ENCODE measurements around the gene CACNB2.

Gene CACNB2

DNA sequence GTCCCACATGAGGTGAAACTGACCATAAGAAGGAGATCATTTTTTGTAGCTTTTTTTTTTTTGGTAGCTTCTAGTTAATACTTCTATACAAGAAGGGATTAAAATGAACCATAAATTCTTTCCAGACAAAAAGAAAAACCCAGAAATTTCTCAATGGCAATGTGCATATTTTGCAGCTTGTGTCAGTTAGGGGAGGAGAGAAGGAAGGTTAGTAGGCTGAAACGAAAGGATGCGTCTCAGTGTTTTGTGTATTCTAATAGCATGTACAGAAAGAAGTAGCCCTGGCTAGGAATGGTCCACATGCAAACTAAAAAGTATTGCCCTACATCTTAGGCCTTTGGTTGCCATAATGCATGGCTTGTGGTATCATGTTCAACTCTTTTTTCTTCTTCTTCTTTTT, 90.6 kb downstream of the CACNB2 start:
- H3K4me1 ChIP-seq (ENCODE audit: control insufficient read depth, low read length), result no peaks in the 10 kb centered on the region
- no peaks in the 10 kb centered on the region for H3K9me2 ChIP-seq (replicated peaks; ENCODE audit: control insufficient read depth, low read length)
- no peak overlapping the region for H3K4me2 ChIP-seq (ENCODE audit: low read length)
- H3K36me3 ChIP-seq (ENCODE audit: control insufficient read depth, low read length), result no peaks in the 10 kb centered on the region
- no peak overlapping the region for H3K27ac ChIP-seq (ENCODE audit: low read depth, low read length)
- H3K4me3 ChIP-seq (ENCODE audit: low read length), result no peak overlapping the region
- no peak for TF ChIP-seq EZH2phosphoT487 (IDR thresholded peaks at IDR 0.05; ENCODE audit: borderline replicate concordance, low read length)
- TF ChIP-seq, protein P1, sequence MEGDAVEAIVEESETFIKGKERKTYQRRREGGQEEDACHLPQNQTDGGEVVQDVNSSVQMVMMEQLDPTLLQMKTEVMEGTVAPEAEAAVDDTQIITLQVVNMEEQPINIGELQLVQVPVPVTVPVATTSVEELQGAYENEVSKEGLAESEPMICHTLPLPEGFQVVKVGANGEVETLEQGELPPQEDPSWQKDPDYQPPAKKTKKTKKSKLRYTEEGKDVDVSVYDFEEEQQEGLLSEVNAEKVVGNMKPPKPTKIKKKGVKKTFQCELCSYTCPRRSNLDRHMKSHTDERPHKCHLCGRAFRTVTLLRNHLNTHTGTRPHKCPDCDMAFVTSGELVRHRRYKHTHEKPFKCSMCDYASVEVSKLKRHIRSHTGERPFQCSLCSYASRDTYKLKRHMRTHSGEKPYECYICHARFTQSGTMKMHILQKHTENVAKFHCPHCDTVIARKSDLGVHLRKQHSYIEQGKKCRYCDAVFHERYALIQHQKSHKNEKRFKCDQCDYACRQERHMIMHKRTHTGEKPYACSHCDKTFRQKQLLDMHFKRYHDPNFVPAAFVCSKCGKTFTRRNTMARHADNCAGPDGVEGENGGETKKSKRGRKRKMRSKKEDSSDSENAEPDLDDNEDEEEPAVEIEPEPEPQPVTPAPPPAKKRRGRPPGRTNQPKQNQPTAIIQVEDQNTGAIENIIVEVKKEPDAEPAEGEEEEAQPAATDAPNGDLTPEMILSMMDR (IDR thresholded peaks at IDR 0.05; ENCODE audit: low read depth, low read length, poor library complexity, severe bottlenecking), result no peak
- H3F3A ChIP-seq (ENCODE audit: control insufficient read depth, insufficient read depth), result no peaks in the 10 kb centered on the region
- no peaks in the 10 kb centered on the region for H3K79me2 ChIP-seq (ENCODE audit: control insufficient read depth, low read length)
- 0 out of 2 replicates have a peak, but pooled peaks cover 5% of the 10 kb centered on the region for H3K27me3 ChIP-seq (ENCODE audit: control insufficient read depth, low read length)
- H4K20me1 ChIP-seq (ENCODE audit: control insufficient read depth, insufficient read depth, low read depth, low read length), result no peaks in the 10 kb centered on the region
- no peaks in the 10 kb centered on the region for H3K9me3 ChIP-seq (ENCODE audit: control insufficient read depth, insufficient read depth, low read length)

DNA sequence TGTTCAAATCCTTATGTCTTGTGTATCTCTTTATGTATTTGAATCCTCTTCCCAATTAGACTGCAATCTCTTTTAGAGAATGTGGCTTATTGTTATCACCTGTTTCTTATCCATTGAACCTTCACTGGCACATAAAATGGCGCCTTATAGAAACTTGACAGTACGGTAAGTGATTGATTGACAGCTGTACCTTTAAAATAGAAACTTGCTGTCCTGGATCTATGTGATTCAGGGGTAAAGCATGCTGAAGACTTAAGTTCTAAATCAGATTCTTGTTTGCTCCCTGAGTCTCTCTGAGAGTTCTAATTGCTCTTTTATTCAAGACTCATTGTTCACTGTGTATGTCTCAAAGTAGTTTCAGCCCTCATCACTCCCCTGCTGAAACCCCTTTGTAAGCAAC, 91.3 kb downstream of the CACNB2 start:
- Histone ChIP-seq H3K4me1 (ENCODE audit: control insufficient read depth, low read length) (no peaks in the 10 kb centered on the region), H3K9me3 (ENCODE audit: control insufficient read depth, insufficient read depth, low read length) (no peaks in the 10 kb centered on the region), H3K79me2 (ENCODE audit: control insufficient read depth, low read length) (no peaks in the 10 kb centered on the region), H4K20me1 (ENCODE audit: control insufficient read depth, insufficient read depth, low read depth, low read length) (no peaks in the 10 kb centered on the region), H3K27ac (ENCODE audit: low read depth, low read length) (no peak overlapping the region), H3K27me3 (ENCODE audit: control insufficient read depth, low read length) (0 out of 2 replicates have a peak, but pooled peaks cover 5% of the 10 kb centered on the region), H3K4me3 (ENCODE audit: low read length) (no peak overlapping the region), H3F3A (ENCODE audit: control insufficient read depth, insufficient read depth) (no peaks in the 10 kb centered on the region), H3K36me3 (ENCODE audit: control insufficient read depth, low read length) (no peaks in the 10 kb centered on the region), H3K9me2 (replicated peaks; ENCODE audit: control insufficient read depth, low read length) (no peaks in the 10 kb centered on the region), H3K4me2 (ENCODE audit: low read length) (no peak overlapping the region)
- no peak for TF ChIP-seq EZH2phosphoT487 (IDR thresholded peaks at IDR 0.05; ENCODE audit: borderline replicate concordance, low read length)
- TF ChIP-seq, protein P1 (IDR thresholded peaks at IDR 0.05; ENCODE audit: low read depth, low read length, poor library complexity, severe bottlenecking), result no peak

DNA sequence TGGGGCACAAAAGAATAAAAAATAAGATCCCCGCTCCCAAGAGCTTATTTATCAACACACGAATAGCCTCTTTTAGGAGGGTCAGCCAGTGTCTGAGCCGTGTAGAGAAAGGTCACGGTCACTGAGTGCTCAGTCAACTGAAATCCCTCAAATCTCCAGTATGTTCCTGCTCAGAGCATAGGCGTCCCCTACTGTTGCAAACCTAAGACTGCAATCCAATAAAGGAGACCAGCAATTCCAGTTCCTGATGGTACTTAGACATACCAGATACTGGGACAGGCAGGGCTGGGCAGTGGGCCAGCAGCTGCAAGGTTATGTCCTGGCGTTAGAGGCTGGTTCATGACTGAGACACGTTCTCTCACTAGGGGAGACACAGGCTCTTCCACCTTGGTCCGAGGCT, 93.6 kb downstream of the CACNB2 start:
- Histone ChIP-seq H3K4me3 (ENCODE audit: low read length) (no peak overlapping the region), H4K20me1 (ENCODE audit: control insufficient read depth, insufficient read depth, low read depth, low read length) (no peaks in the 10 kb centered on the region), H3K9me3 (ENCODE audit: control insufficient read depth, insufficient read depth, low read length) (no peaks in the 10 kb centered on the region), H3K4me2 (ENCODE audit: low read length) (no peak overlapping the region), H3K79me2 (ENCODE audit: control insufficient read depth, low read length) (no peaks in the 10 kb centered on the region), H3K36me3 (ENCODE audit: control insufficient read depth, low read length) (no peaks in the 10 kb centered on the region), H3K27me3 (ENCODE audit: control insufficient read depth, low read length) (peaks cover 10% of the 10 kb centered on the region; the same call in 1 of the 2 replicates), H3K9me2 (replicated peaks; ENCODE audit: control insufficient read depth, low read length) (no peaks in the 10 kb centered on the region), H3K4me1 (ENCODE audit: control insufficient read depth, low read length) (no peaks in the 10 kb centered on the region), H3F3A (ENCODE audit: control insufficient read depth, insufficient read depth) (no peaks in the 10 kb centered on the region), H3K27ac (ENCODE audit: low read depth, low read length) (no peak overlapping the region)
- TF ChIP-seq, protein P1 (IDR thresholded peaks at IDR 0.05; ENCODE audit: low read depth, low read length, poor library complexity, severe bottlenecking), result peak; percentile 40
- TF ChIP-seq EZH2phosphoT487 (IDR thresholded peaks at IDR 0.05; ENCODE audit: borderline replicate concordance, low read length), result no peak

Data from DOHH2 (cell line).